ENCODE measurements around the gene PRMT7.

DNA sequence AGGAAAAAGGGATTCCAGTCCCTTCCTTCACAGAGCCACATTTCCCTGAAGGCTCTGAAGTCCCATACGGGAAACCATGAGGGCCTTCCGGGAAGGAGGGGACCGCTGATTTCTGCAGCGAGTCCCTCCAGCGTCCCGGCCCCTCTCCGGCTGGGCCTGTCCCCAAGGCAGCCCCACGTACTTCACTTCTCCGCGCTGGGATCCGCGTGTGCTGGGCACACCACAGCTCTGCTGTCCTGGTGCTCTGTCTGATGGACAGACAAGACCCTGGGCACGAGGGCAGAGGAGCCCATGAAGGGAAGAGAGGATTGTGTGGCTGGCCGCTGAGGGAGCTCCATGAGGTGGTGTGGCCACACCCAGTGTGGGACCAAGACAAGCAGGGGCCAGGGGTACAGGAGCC is 57.1 kb downstream of the PRMT7 start:
- TF ChIP-seq, protein P1, sequence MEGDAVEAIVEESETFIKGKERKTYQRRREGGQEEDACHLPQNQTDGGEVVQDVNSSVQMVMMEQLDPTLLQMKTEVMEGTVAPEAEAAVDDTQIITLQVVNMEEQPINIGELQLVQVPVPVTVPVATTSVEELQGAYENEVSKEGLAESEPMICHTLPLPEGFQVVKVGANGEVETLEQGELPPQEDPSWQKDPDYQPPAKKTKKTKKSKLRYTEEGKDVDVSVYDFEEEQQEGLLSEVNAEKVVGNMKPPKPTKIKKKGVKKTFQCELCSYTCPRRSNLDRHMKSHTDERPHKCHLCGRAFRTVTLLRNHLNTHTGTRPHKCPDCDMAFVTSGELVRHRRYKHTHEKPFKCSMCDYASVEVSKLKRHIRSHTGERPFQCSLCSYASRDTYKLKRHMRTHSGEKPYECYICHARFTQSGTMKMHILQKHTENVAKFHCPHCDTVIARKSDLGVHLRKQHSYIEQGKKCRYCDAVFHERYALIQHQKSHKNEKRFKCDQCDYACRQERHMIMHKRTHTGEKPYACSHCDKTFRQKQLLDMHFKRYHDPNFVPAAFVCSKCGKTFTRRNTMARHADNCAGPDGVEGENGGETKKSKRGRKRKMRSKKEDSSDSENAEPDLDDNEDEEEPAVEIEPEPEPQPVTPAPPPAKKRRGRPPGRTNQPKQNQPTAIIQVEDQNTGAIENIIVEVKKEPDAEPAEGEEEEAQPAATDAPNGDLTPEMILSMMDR (IDR thresholded peaks at IDR 0.05): no peak
- TF ChIP-seq POLR2A (IDR thresholded peaks at IDR 0.05) (no peak), EP300 (IDR thresholded peaks at IDR 0.05) (no peak)

All from ovary (tissue), 3 donors.